Measurements from ENCODE around the gene FBP1. TPM values are rescaled to one million over a fixed set of nuclear protein-coding genes. Genes with fewer than 3 reads are reported as not detected.

Gene FBP1
- total RNA-seq, 1 experiment from 2014 or later: 1.9 TPM

DNA sequence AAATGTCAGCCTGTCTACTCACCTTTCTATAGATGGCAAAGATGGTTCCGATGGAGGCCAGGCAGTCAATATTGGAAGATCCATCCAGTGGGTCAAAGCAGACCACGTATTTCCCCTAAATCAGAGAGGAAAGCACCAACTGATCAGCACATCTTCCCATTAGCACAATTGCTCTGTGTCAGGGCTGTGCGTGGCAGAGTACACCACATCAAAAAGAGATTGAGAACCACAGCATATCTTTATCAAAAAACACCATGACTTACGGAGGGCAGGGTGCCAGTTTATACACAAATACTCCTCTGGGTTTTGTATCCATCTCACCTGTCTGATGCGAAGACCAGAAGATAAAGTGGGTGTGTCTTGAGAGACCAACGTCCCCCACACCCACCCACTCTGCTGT is 54.8 kb downstream of the FBP1 start:
- Histone ChIP-seq H3K9ac (ENCODE audit: extremely low read depth, insufficient read length, low read length) (no peak overlapping the region), H3K27ac (ENCODE audit: insufficient read length, low read depth, low read length) (no peak overlapping the region), H3K79me2 (ENCODE audit: insufficient read depth, low read length) (no peaks in the 10 kb centered on the region), H4K8ac (replicated peaks; ENCODE audit: insufficient read length, low read depth, low read length) (no peak overlapping the region), H3K4me2 (ENCODE audit: insufficient read depth, insufficient read length, low read length) (no peak overlapping the region), H3K9me3 (ENCODE audit: control insufficient read depth, low read depth, low read length) (no peaks in the 10 kb centered on the region), H3K23ac (ENCODE audit: insufficient read length, low read depth, low read length) (no peak overlapping the region), H3K56ac (ENCODE audit: insufficient read length, low read depth, low read length) (no peak overlapping the region), H3K79me1 (ENCODE audit: insufficient read depth, low read depth, low read length, poor library complexity, severe bottlenecking) (no peaks in the 10 kb centered on the region), H3K23me2 (ENCODE audit: insufficient read length, low read depth, low read length, poor library complexity, severe bottlenecking) (no peaks in the 10 kb centered on the region), H3K4ac (ENCODE audit: low read depth, low read length) (no peak overlapping the region), H3K14ac (ENCODE audit: insufficient read depth, low read length) (no peak overlapping the region), H2AFZ (ENCODE audit: low read length) (no peak overlapping the region), H4K20me1 (ENCODE audit: control insufficient read depth, insufficient read depth, insufficient read length) (no peaks in the 10 kb centered on the region), H2BK12ac (ENCODE audit: insufficient read length, low read depth, low read length) (no peak overlapping the region), H3K4me1 (ENCODE audit: insufficient read depth, low read length) (no peaks in the 10 kb centered on the region), H2BK120ac (ENCODE audit: low read depth, low read length, poor library complexity, severe bottlenecking) (no peak overlapping the region), H3K18ac (ENCODE audit: insufficient read length, low read depth, low read length) (no peak overlapping the region), H4K5ac (ENCODE audit: insufficient read length, low read depth, low read length) (no peak overlapping the region), H2AK5ac (ENCODE audit: insufficient read length, low read length) (no peak overlapping the region), H2BK5ac (ENCODE audit: insufficient read length, low read length) (no peak overlapping the region), H3T11ph (ENCODE audit: low read length) (no peak overlapping the region), H3K27me3 (ENCODE audit: insufficient read depth, low read length) (no peaks in the 10 kb centered on the region), H2BK20ac (ENCODE audit: low read depth, low read length, poor library complexity, severe bottlenecking) (no peak overlapping the region), H2BK15ac (ENCODE audit: low read depth, low read length) (no peak overlapping the region), H4K91ac (ENCODE audit: insufficient read length, low read depth, low read length) (no peak overlapping the region)
- Mint-ChIP-seq H3K9me3 (peaks cover 3 to 4% of the 10 kb centered on the region in 2 experiments; a peak in 3 of 5 replicates), H3K36me3 (ENCODE audit: insufficient read depth in 1 of 3, low read depth in 3 of 3) (no peaks in the 10 kb centered on the region), H3K4me1 (peaks cover 4 to 6% of the 10 kb centered on the region in 2 experiments; a peak in 2 of 4 replicates), H3K4me3 (no peak overlapping the region), H3K27me3 (ENCODE audit: low read depth) (peaks cover 12% of the 10 kb centered on the region), H3K27ac (no peak overlapping the region)
- DNase-seq: no peak
- no CpG with 5 or more reads among the region's 6 CpGs for WGBS (ENCODE audit: extremely low coverage, insufficient read length, low lambda C conversion rate)
- TF ChIP-seq, protein P1, sequence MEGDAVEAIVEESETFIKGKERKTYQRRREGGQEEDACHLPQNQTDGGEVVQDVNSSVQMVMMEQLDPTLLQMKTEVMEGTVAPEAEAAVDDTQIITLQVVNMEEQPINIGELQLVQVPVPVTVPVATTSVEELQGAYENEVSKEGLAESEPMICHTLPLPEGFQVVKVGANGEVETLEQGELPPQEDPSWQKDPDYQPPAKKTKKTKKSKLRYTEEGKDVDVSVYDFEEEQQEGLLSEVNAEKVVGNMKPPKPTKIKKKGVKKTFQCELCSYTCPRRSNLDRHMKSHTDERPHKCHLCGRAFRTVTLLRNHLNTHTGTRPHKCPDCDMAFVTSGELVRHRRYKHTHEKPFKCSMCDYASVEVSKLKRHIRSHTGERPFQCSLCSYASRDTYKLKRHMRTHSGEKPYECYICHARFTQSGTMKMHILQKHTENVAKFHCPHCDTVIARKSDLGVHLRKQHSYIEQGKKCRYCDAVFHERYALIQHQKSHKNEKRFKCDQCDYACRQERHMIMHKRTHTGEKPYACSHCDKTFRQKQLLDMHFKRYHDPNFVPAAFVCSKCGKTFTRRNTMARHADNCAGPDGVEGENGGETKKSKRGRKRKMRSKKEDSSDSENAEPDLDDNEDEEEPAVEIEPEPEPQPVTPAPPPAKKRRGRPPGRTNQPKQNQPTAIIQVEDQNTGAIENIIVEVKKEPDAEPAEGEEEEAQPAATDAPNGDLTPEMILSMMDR (conservative IDR thresholded peaks at IDR 0.05): no peak

Measured in H9 (cell line).